IMR-90 (cell line): Measurements from ENCODE around the gene KIF9. TPM values are rescaled to one million over a fixed set of nuclear protein-coding genes. Genes with fewer than 3 reads are reported as not detected.

Experiments used
- ATAC-seq: fragments of 200-7000 bp; cut with Tn5 transposase; 2 replicates; pipeline ENCODE4 v1.9.1; 2020; ENCODE audit warnings: low read depth, mild to moderate bottlenecking, moderate library complexity
- BruUV-seq: library from RNA; stranded (reverse); fragments of 400-500 nt; replicated peaks from 2 replicates; lab custom pipeline; 2021; lab: Mats Ljungman, UMichigan
- CTCF ChIA-PET: fragments of 300-600 bp; formaldehyde crosslinking; extraction: SDS; loops from one replicate; lab custom pipeline; 2021; ENCODE audit warnings: antibody characterized with exemption; lab: Yijun Ruan, JAX
- POLR2A ChIA-PET: fragments of 300-600 bp; sonication (Branson Sonifier 250); formaldehyde crosslinking; loops from one replicate; lab custom pipeline; 2022; ENCODE audit warnings: antibody characterized with exemption; ENCODE audit not compliant: unreplicated experiment; lab: Charles Lee
- DNase-seq: peaks from one replicate; pipeline ENCODE4 v3.0.0; 2013
- H2AFZ ChIP-seq: replicated peaks from 2 replicates; pipeline ENCODE3; 2013; ENCODE audit warnings: low read length, mild to moderate bottlenecking; ENCODE audit not compliant: poor library complexity
- H2AK5ac ChIP-seq: 2 replicates; pipeline ENCODE4 v1.6.1; 2013; ENCODE audit warnings: low read depth, low read length, inconsistent platforms
- H2AK9ac ChIP-seq: replicated peaks from 2 replicates; pipeline ENCODE3; 2013; ENCODE audit warnings: mild to moderate bottlenecking, low read depth, low read length, moderate library complexity; ENCODE audit not compliant: poor library complexity
- H2BK120ac ChIP-seq: 2 replicates; pipeline ENCODE4 v1.6.1; 2013; ENCODE audit warnings: low read depth, low read length, inconsistent platforms
- H2BK15ac ChIP-seq: 3 replicates; pipeline ENCODE4 v1.6.1; 2013; ENCODE audit warnings: low read depth, low read length, inconsistent platforms
- H2BK20ac ChIP-seq: 2 replicates; pipeline ENCODE4 v1.6.1; 2013; ENCODE audit warnings: low read depth, mild to moderate bottlenecking, inconsistent platforms, low read length, moderate library complexity
- H2BK5ac ChIP-seq: 2 replicates; pipeline ENCODE4 v1.6.1; 2013; ENCODE audit warnings: mild to moderate bottlenecking, low read depth, low read length, inconsistent platforms; ENCODE audit not compliant: poor library complexity, severe bottlenecking
- H3K14ac ChIP-seq: replicated peaks from 2 replicates; pipeline ENCODE4 v1.6.1; 2013; ENCODE audit warnings: low read depth, low read length, inconsistent platforms
- H3K18ac ChIP-seq: 2 replicates; pipeline ENCODE4 v1.6.1; 2013; ENCODE audit warnings: low read depth, low read length, control low read depth
- H3K23ac ChIP-seq: 2 replicates; pipeline ENCODE4 v1.6.1; 2013; ENCODE audit warnings: low read depth, low read length, inconsistent platforms
- H3K27ac ChIP-seq: 2 replicates; pipeline ENCODE4 v1.5.1; 2013; ENCODE audit warnings: mild to moderate bottlenecking, control low read depth, low read length; ENCODE audit not compliant: insufficient read depth
- H3K27me3 ChIP-seq: 2 replicates; pipeline ENCODE4 v1.6.1; 2013; ENCODE audit warnings: low read length; ENCODE audit not compliant: control insufficient read depth, insufficient read depth
- H3K36me3 ChIP-seq: 2 replicates; pipeline ENCODE4 v1.6.1; 2013; ENCODE audit warnings: low read length, mixed read lengths; ENCODE audit not compliant: control insufficient read depth, insufficient read depth
- H3K4ac ChIP-seq: 2 replicates; pipeline ENCODE4 v1.6.1; 2013; ENCODE audit warnings: low read depth, low read length, inconsistent platforms
- H3K4me1 ChIP-seq: 2 replicates; pipeline ENCODE4 v1.6.1; 2013; ENCODE audit warnings: low read length, mixed read lengths; ENCODE audit not compliant: control insufficient read depth, insufficient read depth
- H3K4me2 ChIP-seq: 2 replicates; pipeline ENCODE4 v1.6.1; 2013; ENCODE audit warnings: low read depth, mild to moderate bottlenecking, control low read depth, low read length, moderate library complexity
- H3K4me3 ChIP-seq: 2 replicates; pipeline ENCODE4 v1.5.1; 2013; ENCODE audit warnings: low read depth, mild to moderate bottlenecking, control low read depth, low read length, moderate library complexity; ENCODE audit not compliant: insufficient read depth
- H3K56ac ChIP-seq: 2 replicates; pipeline ENCODE4 v1.6.1; 2013; ENCODE audit warnings: low read length, inconsistent platforms; ENCODE audit not compliant: insufficient read depth; ENCODE audit errors: extremely low read depth
- H3K79me1 ChIP-seq, 2 experiments: 2 replicates each; pipeline ENCODE4 v1.6.1; 2013; ENCODE audit warnings: low read length in 2 of 2, inconsistent platforms in 1 of 2, low read depth in 1 of 2
- H3K9ac ChIP-seq: 2 replicates; pipeline ENCODE4 v1.6.1; 2013; ENCODE audit warnings: low read depth, low read length, control low read depth
- H3K9me1 ChIP-seq: 2 replicates; pipeline ENCODE4 v1.6.1; 2013; ENCODE audit warnings: low read length, inconsistent platforms; ENCODE audit not compliant: insufficient read depth
- H3K9me3 ChIP-seq: 2 replicates; pipeline ENCODE4 v1.6.1; 2013; ENCODE audit warnings: low read length; ENCODE audit not compliant: control insufficient read depth, insufficient read depth
- H4K20me1 ChIP-seq: 2 replicates; pipeline ENCODE4 v1.6.1; 2013; ENCODE audit warnings: low read length, inconsistent platforms; ENCODE audit not compliant: insufficient read depth
- H4K5ac ChIP-seq: 2 replicates; pipeline ENCODE4 v1.6.1; 2013; ENCODE audit warnings: mild to moderate bottlenecking, low read depth, low read length, control low read depth
- H4K8ac ChIP-seq, 2 experiments: 2 replicates each; pipeline ENCODE4 v1.6.1; 2013; ENCODE audit warnings: low read depth in 2 of 2, low read length in 2 of 2, control low read depth in 1 of 2, inconsistent platforms in 1 of 2
- H4K91ac ChIP-seq: 2 replicates; pipeline ENCODE4 v1.6.1; 2013; ENCODE audit warnings: low read depth, low read length, inconsistent platforms; ENCODE audit not compliant: insufficient read depth
- BHLHE40 ChIP-seq: fragments of 150-350 bp; IDR thresholded peaks from 2 replicates; pipeline ENCODE4 v1.6.1; 2016; ENCODE audit warnings: mild to moderate bottlenecking, low read depth, low read length
- CEBPB ChIP-seq: IDR thresholded peaks from 2 replicates; pipeline ENCODE4 v1.6.1; 2012; ENCODE audit warnings: low read depth, low read length, improper control_type of control experiment
- CHD1 ChIP-seq: IDR thresholded peaks from 2 replicates; pipeline ENCODE4 v1.6.1; 2012; ENCODE audit warnings: low read depth, low read length, improper control_type of control experiment
- CTCF ChIP-seq: conservative IDR thresholded peaks from 2 replicates; pipeline ENCODE4 v1.5.1; 2012; ENCODE audit warnings: mild to moderate bottlenecking, low read depth, low read length, improper control_type of control experiment
- ELK1 ChIP-seq: fragments of 150-350 bp; IDR thresholded peaks from 2 replicates; pipeline ENCODE4 v1.6.1; 2016; ENCODE audit warnings: low read depth, mild to moderate bottlenecking, low read length, moderate library complexity, borderline replicate concordance
- FOS ChIP-seq: fragments of 150-350 bp; IDR thresholded peaks from 2 replicates; pipeline ENCODE4 v1.6.1; 2016; ENCODE audit warnings: low read depth, low read length
- MAFK ChIP-seq: IDR thresholded peaks from 2 replicates; pipeline ENCODE4 v1.6.1; 2012; ENCODE audit warnings: low read depth, low read length, improper control_type of control experiment
- MAZ ChIP-seq: IDR thresholded peaks from 2 replicates; pipeline ENCODE4 v1.6.1; 2012; ENCODE audit warnings: low read depth, mild to moderate bottlenecking, low read length, improper control_type of control experiment, moderate library complexity, borderline replicate concordance
- MXI1 ChIP-seq: IDR thresholded peaks from 2 replicates; pipeline ENCODE4 v1.6.1; 2012; ENCODE audit warnings: low read depth, mild to moderate bottlenecking, low read length, moderate library complexity, borderline replicate concordance
- NFE2L2 ChIP-seq: fragments of 150-350 bp; IDR thresholded peaks from 2 replicates; pipeline ENCODE4 v1.6.1; 2016; ENCODE audit warnings: low read depth, mild to moderate bottlenecking, low read length
- POLR2A ChIP-seq: IDR thresholded peaks from 2 replicates; pipeline ENCODE4 v1.6.1; 2012; ENCODE audit warnings: mild to moderate bottlenecking, low read depth, low read length
- RAD21 ChIP-seq: IDR thresholded peaks from 2 replicates; pipeline ENCODE4 v1.6.1; 2012; ENCODE audit warnings: low read length, improper control_type of control experiment
- RCOR1 ChIP-seq: IDR thresholded peaks from 2 replicates; pipeline ENCODE4 v1.6.1; 2012; ENCODE audit warnings: mild to moderate bottlenecking, low read length, improper control_type of control experiment; ENCODE audit not compliant: insufficient replicate concordance
- RFX5 ChIP-seq: IDR thresholded peaks from 2 replicates; pipeline ENCODE4 v1.8.0; 2012; ENCODE audit warnings: low read depth, mild to moderate bottlenecking, low read length, moderate library complexity
- SMC3 ChIP-seq: fragments of 150-350 bp; IDR thresholded peaks from 2 replicates; pipeline ENCODE4 v1.6.1; 2016; ENCODE audit warnings: low read depth, mild to moderate bottlenecking, antibody characterized with exemption, low read length, moderate library complexity
- USF2 ChIP-seq: fragments of 150-350 bp; IDR thresholded peaks from 2 replicates; pipeline ENCODE4 v1.6.1; 2017; ENCODE audit warnings: mild to moderate bottlenecking, antibody characterized with exemption, low read length, low read depth
- WGBS, 2 experiments: methylation state at CpG; one replicate each; pipeline versions ENCODE4 v1.1.5 to v1.1.7; 2013; ENCODE audit warnings: missing lambda C conversion rate in 2 of 2; ENCODE audit not compliant: insufficient read length in 1 of 2; ENCODE audit errors: extremely low coverage in 2 of 2; 5-methylcytosine and 5-hydroxymethylcytosine counted together
- dilution Hi-C: fragments of 300-500 bp; cut with HindIII; formaldehyde crosslinking; loops from one replicate; pipeline ENCODE4 v1.14.3; 2018; ENCODE audit warnings: low sequenced_read_pairs; ENCODE audit not compliant: unreplicated experiment
- in situ Hi-C: fragments of 300-500 bp; cut with MboI; formaldehyde crosslinking; loops from 3 replicates; pipeline ENCODE4 v1.14.3; 2019; ENCODE audit warnings: low sequenced_read_pairs, inconsistent platforms, mixed read lengths
- intact Hi-C: fragments of 100-400 bp; cut with micrococcal nuclease; formaldehyde crosslinking; loops from 2 replicates; pipeline ENCODE4 v1.10.0; 2022
- polyA plus RNA-seq, 3 experiments: library from polyadenylated mRNA; depleted of rRNA; stranded (reverse); fragments of >200 nt; gene quantifications; 2 replicates each; pipeline ENCODE4 v1.2.3, GENCODE V29; 2012; ENCODE audit warnings: low replicate concordance in 1 of 3
- total RNA-seq: library from RNA; depleted of rRNA; stranded (reverse); fragments of >200 nt; gene quantifications from 2 replicates; pipeline ENCODE4 v1.2.3, GENCODE V29; 2012

Gene KIF9
- total and polyA plus RNA-seq, 2 of the 4 experiments (the other 2 are of a cell fraction) = 1.8 to 5.0 TPM

- ChIA-PET CTCF (no interaction called here), POLR2A (no interaction called here)
- WGBS, 2 experiments = 33% methylated on average over 1 of the region's 4 CpGs; no CpG with 5 or more reads in 1 of the 2 experiments
- no peaks in the 10 kb centered on the region for H3K36me3 ChIP-seq
- H2AK9ac ChIP-seq = no peak overlapping the region
- H3K4ac ChIP-seq = no peak overlapping the region
- no peak overlapping the region for H3K14ac ChIP-seq
- no peak overlapping the region for H4K91ac ChIP-seq
- no peak overlapping the region for H3K4me3 ChIP-seq
- peaks cover 23% of the 10 kb centered on the region for H3K27me3 ChIP-seq
- no peak overlapping the region for H2BK5ac ChIP-seq
- H2BK15ac ChIP-seq = no peak overlapping the region
- no peak overlapping the region for H4K5ac ChIP-seq
- no peak overlapping the region for H2BK120ac ChIP-seq
- no peaks in the 10 kb centered on the region for H4K20me1 ChIP-seq
- DNase-seq (no peak), ATAC-seq (no peak)
- no peak overlapping the region for H2AK5ac ChIP-seq
- in situ Hi-C loops = no loop called here
- H3K23ac ChIP-seq = no peak overlapping the region
- TF ChIP-seq CEBPB = no peak
- TF ChIP-seq ELK1 = no peak
- TF ChIP-seq MXI1 = no peak
- TF ChIP-seq CHD1 = no peak
- no peak for TF ChIP-seq USF2
- TF ChIP-seq CTCF = no peak
- TF ChIP-seq SMC3 = no peak
- no peak for TF ChIP-seq NFE2L2
- no peak for TF ChIP-seq RCOR1
- no peak for TF ChIP-seq BHLHE40
- TF ChIP-seq POLR2A = no peak
- TF ChIP-seq MAZ = no peak
- TF ChIP-seq FOS = no peak
- no peak for TF ChIP-seq RFX5
- no peak for TF ChIP-seq MAFK
- no peak for TF ChIP-seq RAD21
- no peak overlapping the region for H3K18ac ChIP-seq
- H3K9ac ChIP-seq = no peak overlapping the region
- no peaks in the 10 kb centered on the region for H3K9me3 ChIP-seq
- H3K27ac ChIP-seq = no peak overlapping the region
- dilution Hi-C loops = no loop called here
- no peak overlapping the region for H2BK20ac ChIP-seq
- H3K4me1 ChIP-seq = peaks cover 1% of the 10 kb centered on the region; the same call in 1 of the 2 replicates
- intact Hi-C loops = no loop called here
- no peak overlapping the region for H2AFZ ChIP-seq
- H3K79me1 ChIP-seq = no peaks in the 10 kb centered on the region
- no peak overlapping the region for H4K8ac ChIP-seq
- no peak overlapping the region for H3K4me2 ChIP-seq
- no TSS peak for BruUV-seq
- H3K56ac ChIP-seq = no peak overlapping the region
- no peaks in the 10 kb centered on the region for H3K9me1 ChIP-seq
These were observed 22.0 kb downstream of the KIF9 start for GRCh38 chr3:47260605-47261004.
